ENCODE data around the gene ASCL3.
"Not testable (repeated sequence)": the region's sequence is repeated elsewhere in the genome, so short reads cannot be mapped to it uniquely, and the experiment has no call there.

Gene ASCL3

GRCh38 chr11:8942518-8943066 is at the start of gene ASCL3:
ASCL3 (minus strand) TSS chr11:8943016; CDS start chr11:8938161, 4,855 bp downstream.
- DNase-seq: no peak

GRCh38 chr11:8989453-8989852 is 46.6 kb upstream of the ASCL3 start:
- no peak for DNase-seq

GRCh38 chr11:8988329-8989234 is 45.8 kb upstream of the ASCL3 start:
- no peak for DNase-seq

GRCh38 chr11:8987446-8987845 is 44.6 kb upstream of the ASCL3 start:
- DNase-seq: no peak

GRCh38 chr11:8986772-8987171 is 44.0 kb upstream of the ASCL3 start:
- DNase-seq: not testable (repeated sequence)

GRCh38 chr11:8985462-8985861 is 42.6 kb upstream of the ASCL3 start:
- DNase-seq: no peak

GRCh38 chr11:8983552-8983951 is 40.7 kb upstream of the ASCL3 start:
- DNase-seq: no peak

- no peak for DNase-seq
These were observed 37.7 kb upstream of the ASCL3 start for GRCh38 chr11:8980485-8980884.

- DNase-seq: not testable (repeated sequence)
These were observed 36.5 kb upstream of the ASCL3 start for GRCh38 chr11:8979365-8979764.

- DNase-seq: no peak
These were observed 30.3 kb upstream of the ASCL3 start for GRCh38 chr11:8973121-8973520.

GRCh38 chr11:8971924-8972316 is 29.1 kb upstream of the ASCL3 start:
- no peak for DNase-seq

GRCh38 chr11:8971196-8971923 is 28.5 kb upstream of the ASCL3 start:
- no peak for DNase-seq

- DNase-seq: no peak
These were observed 24.4 kb upstream of the ASCL3 start for GRCh38 chr11:8967184-8967583.

GRCh38 chr11:8964324-8965320 is 21.8 kb upstream of the ASCL3 start, which contains the start of gene TMEM9B:
TMEM9B (minus strand) TSS chr11:8964442; CDS start chr11:8964313, 129 bp downstream.
- DNase-seq: peak; percentile 80

GRCh38 chr11:8963569-8964323 is 20.9 kb upstream of the ASCL3 start:
- DNase-seq: peak; percentile 80

GRCh38 chr11:8962841-8963240 is 20.0 kb upstream of the ASCL3 start:
- no peak for DNase-seq

- no peak for DNase-seq
These were observed 18.6 kb upstream of the ASCL3 start for GRCh38 chr11:8961401-8961800.

GRCh38 chr11:8959546-8960166 is 16.8 kb upstream of the ASCL3 start:
- DNase-seq: no peak

- DNase-seq: no peak
These were observed 14.0 kb upstream of the ASCL3 start for GRCh38 chr11:8956860-8957259.

- DNase-seq: no peak
These were observed 6.1 kb upstream of the ASCL3 start for GRCh38 chr11:8948886-8949285.
